Activated B cell treated with CpG ODN at 0.5 μM for 24 hours (primary cell): ENCODE measurements around the gene MMD2. TPM values are rescaled to one million over a fixed set of nuclear protein-coding genes. Genes with fewer than 3 reads are reported as not detected.

ENCODE experiments used
- ATAC-seq: fragments of 200-7000 bp; cut with Tn5 transposase; one replicate; pipeline ENCODE4 v1.10.0; 2021; ENCODE audit warnings: low read depth, mild to moderate bottlenecking, moderate library complexity
- CTCF ChIA-PET: fragments of 350-600 bp; sonication (Branson Sonifier 250); formaldehyde crosslinking; loops from one replicate; lab custom pipeline; 2021; ENCODE audit warnings: antibody characterized with exemption; lab: Charles Lee
- POLR2A ChIA-PET: fragments of 350-600 bp; sonication (Branson Sonifier 250); formaldehyde crosslinking; loops from one replicate; lab custom pipeline; 2021; ENCODE audit warnings: antibody characterized with exemption; lab: Charles Lee
- DNase-seq: peaks from one replicate; pipeline ENCODE4 v3.0.0; 2022
- H3K27ac Mint-ChIP-seq: one replicate; pipeline ENCODE4 v1.8.0; 2020; ENCODE audit warnings: mixed read lengths
- H3K27me3 Mint-ChIP-seq: one replicate; pipeline ENCODE4 v1.8.0; 2021; ENCODE audit warnings: mixed read lengths
- H3K36me3 Mint-ChIP-seq: one replicate; pipeline ENCODE4 v1.8.0; 2021; ENCODE audit warnings: low read depth, mixed read lengths
- H3K4me1 Mint-ChIP-seq: one replicate; pipeline ENCODE4 v1.8.0; 2021; ENCODE audit warnings: mixed read lengths
- H3K4me3 Mint-ChIP-seq: one replicate; pipeline ENCODE4 v1.8.0; 2020; ENCODE audit warnings: mild to moderate bottlenecking, mixed read lengths
- H3K9me3 Mint-ChIP-seq: one replicate; pipeline ENCODE4 v1.8.0; 2020; ENCODE audit warnings: mixed read lengths
- CTCF ChIP-seq: fragments of 200-600 bp; IDR thresholded peaks from one replicate; pipeline ENCODE4 v1.8.0; 2022; ENCODE audit warnings: antibody characterized with exemption, mild to moderate bottlenecking
- intact Hi-C: fragments of 100-400 bp; cut with micrococcal nuclease; formaldehyde crosslinking; loops from one replicate; pipeline ENCODE4 v1.15.1; 2024
- total RNA-seq: library from RNA; stranded (reverse); gene quantifications from 2 replicates; pipeline ENCODE4 v1.2.3, GENCODE V29; 2022

MMD2 gene
- total RNA-seq, 1 donor from 2014 or later = not detected

- POLR2A ChIA-PET = interaction anchor here (0.6 kb wide), 2 partner anchors 58 to 75 kb away, joined by 4 to 15 read pairs; no protein-coding TSS in a partner anchor
- H3K27me3 Mint-ChIP-seq = no peaks in the 10 kb centered on the region
Measured at GRCh38 chr7:4916113-4916512, 42.9 kb downstream of the MMD2 start.

DNA sequence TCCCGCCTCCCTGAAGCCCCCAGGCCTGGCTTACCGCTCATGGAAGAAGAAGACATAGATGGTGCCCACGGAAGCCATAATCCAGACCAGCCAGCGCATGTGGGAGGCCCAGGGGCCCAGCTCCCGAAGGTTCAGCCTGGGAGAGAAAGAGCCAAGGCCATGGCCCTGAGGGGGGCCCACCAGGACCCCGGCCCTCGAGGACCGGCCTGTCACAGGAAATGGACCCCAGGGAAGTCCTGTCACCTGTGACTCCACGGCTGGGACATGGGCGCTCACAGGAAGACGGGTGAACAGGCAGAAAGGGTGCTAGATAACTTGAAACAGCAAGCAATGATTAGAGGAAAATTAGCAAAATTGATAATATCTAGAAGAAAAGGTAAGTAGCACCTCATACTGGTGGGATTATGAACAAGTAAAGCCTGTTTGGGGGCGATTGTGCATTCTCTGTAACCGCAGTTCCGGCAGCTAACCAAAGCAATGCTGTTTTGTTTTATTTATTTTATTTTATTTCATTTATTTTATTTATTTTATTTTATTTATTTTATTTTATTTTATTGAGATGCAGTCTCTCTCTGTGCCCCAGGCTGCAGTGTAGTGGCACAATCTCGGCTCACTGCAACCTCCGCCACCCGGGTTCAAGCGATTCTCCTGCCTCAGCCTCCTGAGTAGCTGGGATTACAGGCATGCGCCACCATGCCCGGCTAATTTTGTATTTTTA is 47.7 kb downstream of the MMD2 start:
- Mint-ChIP-seq H3K27ac (no peak overlapping the region), H3K4me3 (no peak overlapping the region), H3K36me3 (no peaks in the 10 kb centered on the region), H3K4me1 (no peaks in the 10 kb centered on the region), H3K27me3 (no peaks in the 10 kb centered on the region), H3K9me3 (no peaks in the 10 kb centered on the region)
- ATAC-seq = no peak
- CTCF ChIA-PET = no interaction called here
- no peak for DNase-seq
- intact Hi-C loops = no loop called here
- no peak for TF ChIP-seq CTCF
- POLR2A ChIA-PET = no interaction called here

More at GRCh38 chr7:4916113-4916512, 42.9 kb downstream of the MMD2 start:
- CTCF ChIA-PET = no interaction called here
- intact Hi-C loops = no loop called here
- Mint-ChIP-seq H3K4me3 (no peak overlapping the region), H3K9me3 (no peaks in the 10 kb centered on the region), H3K27ac (no peak overlapping the region), H3K36me3 (no peaks in the 10 kb centered on the region), H3K4me1 (no peaks in the 10 kb centered on the region)
- TF ChIP-seq CTCF = no peak
- DNase-seq (no peak), ATAC-seq (no peak)

- Mint-ChIP-seq H3K4me1 (no peaks in the 10 kb centered on the region), H3K4me3 (no peak overlapping the region), H3K27me3 (peaks cover 4% of the 10 kb centered on the region), H3K27ac (no peak overlapping the region), H3K9me3 (no peaks in the 10 kb centered on the region), H3K36me3 (no peaks in the 10 kb centered on the region)
- ChIA-PET CTCF (no interaction called here), POLR2A (no interaction called here)
- DNase-seq = no peak
- TF ChIP-seq CTCF = no peak
- intact Hi-C loops = no loop called here
- no peak for ATAC-seq
Measured at GRCh38 chr7:4906682-4907081, 52.3 kb downstream of the MMD2 start.

DNA sequence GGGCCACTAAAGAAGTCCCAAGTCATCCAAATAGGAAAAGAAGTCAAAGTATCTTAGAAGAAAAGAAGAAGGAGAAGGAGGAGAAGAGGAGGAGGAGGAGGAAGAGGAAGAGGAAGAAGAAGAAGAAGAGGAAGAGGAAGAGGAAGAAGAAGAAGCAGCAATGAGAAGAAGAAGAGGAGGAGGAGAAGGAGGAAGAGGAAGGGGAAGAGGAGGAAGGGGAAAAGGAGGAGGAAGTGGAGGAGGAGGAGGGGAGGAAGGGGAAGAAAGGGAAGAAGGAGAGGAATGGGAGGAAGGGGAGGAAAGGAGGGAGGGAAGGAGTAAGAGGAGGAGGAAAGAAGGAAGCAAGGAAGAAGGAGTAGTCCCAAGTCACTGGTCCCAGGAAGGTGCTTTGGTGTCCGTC is 53.8 kb downstream of the MMD2 start:
- no peak overlapping the region for H3K27ac Mint-ChIP-seq
- H3K9me3 Mint-ChIP-seq = no peaks in the 10 kb centered on the region
- H3K4me1 Mint-ChIP-seq = no peaks in the 10 kb centered on the region

More for the DNA sequence above, 53.8 kb downstream of the MMD2 start:
- H3K27me3 Mint-ChIP-seq = peaks cover 4% of the 10 kb centered on the region
- ChIA-PET POLR2A (interaction anchor here (0.7 kb wide), 1 partner anchor 91 kb away, joined by 4 read pairs; no protein-coding TSS in a partner anchor), CTCF (no interaction called here)
- no peak for DNase-seq
- no peak for ATAC-seq
- H3K4me3 Mint-ChIP-seq = no peak overlapping the region
- no peaks in the 10 kb centered on the region for H3K36me3 Mint-ChIP-seq
- intact Hi-C loops = no loop called here
- no peak for TF ChIP-seq CTCF
